ENCODE results near the gene STON2.
"Not testable (repeated sequence)": the region's sequence is repeated elsewhere in the genome, so short reads cannot be mapped to it uniquely, and the experiment has no call there.

STON2 gene

GRCh38 chr14:81265636-81266169, 134.4 kb downstream of the STON2 start:
- no peak for DNase-seq (ENCODE audit: low read depth)

GRCh38 chr14:81264671-81265070, 135.5 kb downstream of the STON2 start:
- no peak for DNase-seq (ENCODE audit: low read depth)

GRCh38 chr14:81263777-81264410, 136.2 kb downstream of the STON2 start:
- no peak for DNase-seq (ENCODE audit: low read depth)

- DNase-seq (ENCODE audit: low read depth), result no peak
These were observed 138.9 kb downstream of the STON2 start for GRCh38 chr14:81261176-81261575.

GRCh38 chr14:81260732-81261131, 139.4 kb downstream of the STON2 start:
- DNase-seq (ENCODE audit: low read depth), result no peak

- DNase-seq (ENCODE audit: low read depth), result no peak
These were observed 143.7 kb downstream of the STON2 start for GRCh38 chr14:81256289-81256960.

GRCh38 chr14:81252278-81252677, 147.8 kb downstream of the STON2 start:
- no peak for DNase-seq (ENCODE audit: low read depth)

GRCh38 chr14:81247271-81247766, 152.8 kb downstream of the STON2 start:
- DNase-seq (ENCODE audit: low read depth), result no peak

- no peak for DNase-seq (ENCODE audit: low read depth)
These were observed 153.5 kb downstream of the STON2 start for GRCh38 chr14:81246461-81247270.

GRCh38 chr14:81245771-81246170, 154.4 kb downstream of the STON2 start:
- DNase-seq (ENCODE audit: low read depth), result no peak

- not testable (repeated sequence) for DNase-seq (ENCODE audit: low read depth)
These were observed 155.7 kb downstream of the STON2 start for GRCh38 chr14:81244431-81244830.

- no peak for DNase-seq (ENCODE audit: low read depth)
These were observed 156.6 kb downstream of the STON2 start for GRCh38 chr14:81243499-81243898.

GRCh38 chr14:81236849-81237248, 163.3 kb downstream of the STON2 start:
- not testable (repeated sequence) for DNase-seq (ENCODE audit: low read depth)

GRCh38 chr14:81236138-81236537, 164.0 kb downstream of the STON2 start:
- no peak for DNase-seq (ENCODE audit: low read depth)

GRCh38 chr14:81235096-81235495, 165.0 kb downstream of the STON2 start:
- DNase-seq (ENCODE audit: low read depth), result no peak

- DNase-seq (ENCODE audit: low read depth), result no peak
These were observed 165.8 kb downstream of the STON2 start for GRCh38 chr14:81234278-81234677.

GRCh38 chr14:81233615-81234014, 166.5 kb downstream of the STON2 start:
- DNase-seq (ENCODE audit: low read depth), result no peak

GRCh38 chr14:81231540-81231939, 168.6 kb downstream of the STON2 start:
- no peak for DNase-seq (ENCODE audit: low read depth)

- DNase-seq (ENCODE audit: low read depth), result no peak
These were observed 175.9 kb downstream of the STON2 start for GRCh38 chr14:81224222-81224621.

GRCh38 chr14:81223788-81224187, 176.3 kb downstream of the STON2 start:
- DNase-seq (ENCODE audit: low read depth), result not testable (repeated sequence)

- DNase-seq (ENCODE audit: low read depth), result no peak
These were observed 177.4 kb downstream of the STON2 start for GRCh38 chr14:81222691-81223090.

GRCh38 chr14:81222126-81222525, 178.0 kb downstream of the STON2 start:
- DNase-seq (ENCODE audit: low read depth), result no peak

All from activated T-cell treated with anti-CD3 and anti-CD28 coated beads for 1 hour (primary cell).